Neural cell (in vitro differentiated cells): ENCODE measurements around the gene LCE1E.

ENCODE experiments used
- CTCF ChIP-seq: fragments of 450-650 bp; IDR thresholded peaks from 2 replicates; pipeline ENCODE4 v1.5.1; 2014; ENCODE audit warnings: antibody characterized with exemption, mild to moderate bottlenecking, moderate library complexity; ENCODE audit not compliant: poor library complexity, severe bottlenecking
- POLR2AphosphoS5 ChIP-seq: IDR thresholded peaks from 2 replicates; pipeline ENCODE4 v1.6.1; 2012
- RAD21 ChIP-seq: fragments of 450-650 bp; conservative IDR thresholded peaks from 2 replicates; pipeline ENCODE4 v1.6.1; 2014; ENCODE audit warnings: antibody characterized with exemption, mild to moderate bottlenecking, moderate library complexity
- SMC3 ChIP-seq: fragments of 450-650 bp; conservative IDR thresholded peaks from 2 replicates; pipeline ENCODE4 v1.6.1; 2014; ENCODE audit warnings: antibody characterized with exemption, mild to moderate bottlenecking, moderate library complexity; ENCODE audit not compliant: poor library complexity
- TAF1 ChIP-seq: IDR thresholded peaks from 2 replicates; pipeline ENCODE4 v1.6.1; 2012; ENCODE audit warnings: low read depth

- TF ChIP-seq CTCF (no peak), TAF1 (no peak), POLR2AphosphoS5 (no peak), RAD21 (no peak), SMC3 (no peak)
Observed at GRCh38 chr1:152770411-152770810, 15.6 kb upstream of the LCE1E start.
